HEK293T (cell line): ENCODE results near the gene PPFIA2.

ENCODE experiments used
- CTBP1 ChIP-seq: fragments of 450-650 bp; IDR thresholded peaks from 2 replicates; pipeline ENCODE4 v1.6.1; 2016; ENCODE audit warnings: borderline replicate concordance
- FOXA1 ChIP-seq: fragments of 450-650 bp; IDR thresholded peaks from 2 replicates; pipeline ENCODE4 v1.6.1; 2016; ENCODE audit warnings: mild to moderate bottlenecking
- SP1 ChIP-seq: fragments of 450-650 bp; IDR thresholded peaks from 2 replicates; pipeline ENCODE4 v1.6.1; 2017

DNA sequence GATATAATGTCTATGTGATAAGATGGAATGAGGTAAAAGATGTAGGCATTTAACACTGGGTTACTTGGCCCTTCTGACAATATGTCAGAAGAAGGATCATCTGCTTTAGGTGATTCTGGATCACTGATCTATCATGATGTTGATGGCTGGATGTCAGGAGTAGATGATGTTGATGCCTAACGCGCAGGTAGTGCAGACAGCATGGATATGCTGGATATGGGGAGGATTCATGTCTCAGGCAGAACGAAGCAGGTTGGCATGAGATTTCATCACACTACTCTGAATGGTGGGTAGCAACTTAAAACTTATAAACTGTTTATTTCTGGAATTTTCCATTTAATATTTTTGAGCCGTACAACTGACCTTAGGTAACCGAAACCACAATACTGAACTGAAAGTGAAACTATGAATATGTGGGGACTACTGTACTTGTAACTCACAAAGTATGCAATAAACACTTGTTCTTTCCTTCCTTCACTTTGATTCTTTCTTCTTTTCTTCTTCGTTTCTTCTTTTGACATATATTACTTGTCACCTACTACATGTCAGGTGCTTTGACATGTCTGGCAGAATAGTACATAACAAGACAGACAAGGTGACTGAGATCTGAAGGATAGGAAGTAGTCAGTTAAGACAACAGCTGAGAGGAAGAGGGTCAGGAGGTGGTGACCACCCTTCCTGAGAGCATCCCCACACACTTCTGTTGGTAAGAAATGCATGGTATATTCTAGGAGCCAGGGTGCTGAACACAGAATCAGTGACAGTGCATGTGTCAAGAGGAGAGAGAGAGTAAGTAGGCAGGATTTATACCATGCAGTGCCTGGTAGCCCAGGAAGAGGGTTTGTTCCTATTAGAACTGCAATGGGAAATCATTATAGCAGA is 238.8 kb downstream of the PPFIA2 start:
- no peak for TF ChIP-seq SP1
- no peak for TF ChIP-seq FOXA1
- TF ChIP-seq CTBP1 = no peak
